Panc1 (cell line): ENCODE results near the gene PARD3. TPM values are rescaled to one million over a fixed set of nuclear protein-coding genes. Genes with fewer than 3 reads are reported as not detected.

Source experiments
- ATAC-seq: fragments of 200-7000 bp; cut with Tn5 transposase; 2 replicates; pipeline ENCODE4 v1.9.1; 2020; ENCODE audit warnings: mild to moderate bottlenecking, moderate library complexity
- BruUV-seq: library from RNA; stranded (reverse); fragments of 400-500 nt; replicated peaks from 2 replicates; lab custom pipeline; 2021; lab: Mats Ljungman, UMichigan
- CTCF ChIA-PET: fragments of 300-600 bp; sonication (Branson Sonifier 250); formaldehyde crosslinking; loops from one replicate; lab custom pipeline; 2022; ENCODE audit warnings: antibody characterized with exemption; lab: Charles Lee
- POLR2A ChIA-PET: fragments of 300-600 bp; sonication (Branson Sonifier 250); formaldehyde crosslinking; loops from one replicate; lab custom pipeline; 2022; ENCODE audit warnings: antibody characterized with exemption; lab: Charles Lee
- DNase-seq: peaks from one replicate; pipeline ENCODE4 v3.0.0-alpha.2; 2010; ENCODE audit warnings: low read depth, low spot score
- H3K27ac ChIP-seq: 2 replicates; pipeline ENCODE4 v1.5.1; 2011; ENCODE audit warnings: mild to moderate bottlenecking, low read length, inconsistent platforms
- H3K27me3 ChIP-seq: fragments of 200-500 bp; sonication (Bioruptor generic); 2 replicates; pipeline ENCODE4 v1.6.0; 2014; ENCODE audit warnings: low read length, inconsistent platforms; ENCODE audit not compliant: control insufficient read depth, insufficient read depth
- H3K36me3 ChIP-seq: fragments of 200-500 bp; sonication (Bioruptor generic); 2 replicates; pipeline ENCODE4 v1.5.1; 2014; ENCODE audit warnings: inconsistent platforms, mild to moderate bottlenecking, low read length, moderate library complexity; ENCODE audit not compliant: control insufficient read depth, insufficient read depth
- H3K4me1 ChIP-seq: 2 replicates; pipeline ENCODE4 v1.5.1; 2011; ENCODE audit warnings: inconsistent platforms, mild to moderate bottlenecking, low read length, moderate library complexity; ENCODE audit not compliant: control insufficient read depth, insufficient read depth
- H3K4me3 ChIP-seq, 2 experiments: 2 replicates each; pipeline ENCODE4 v1.5.1; 2011 to 2012; ENCODE audit warnings: low read depth in 2 of 2, low read length in 2 of 2, mild to moderate bottlenecking in 2 of 2, inconsistent platforms in 1 of 2, moderate library complexity in 1 of 2
- H3K9me3 ChIP-seq: fragments of 200-500 bp; sonication (Bioruptor generic); 2 replicates; pipeline ENCODE4 v1.5.1; 2014; ENCODE audit warnings: low read depth, mild to moderate bottlenecking, inconsistent platforms, low read length, moderate library complexity; ENCODE audit not compliant: control insufficient read depth, insufficient read depth
- CTCF ChIP-seq: fragments of 450-650 bp; IDR thresholded peaks from 2 replicates; pipeline ENCODE4 v1.5.1; 2017; ENCODE audit warnings: mild to moderate bottlenecking
- POLR2AphosphoS5 ChIP-seq: IDR thresholded peaks from 2 replicates; pipeline ENCODE4 v1.6.1; 2012; ENCODE audit warnings: mild to moderate bottlenecking, low read depth, low read length, moderate library complexity
- REST ChIP-seq, 2 experiments: IDR thresholded peaks; 2 replicates each; pipeline ENCODE4 v1.6.1; 2011 to 2012; ENCODE audit warnings: low read depth in 2 of 2, control low read depth in 1 of 2, low read length in 1 of 2, mild to moderate bottlenecking in 1 of 2, moderate library complexity in 1 of 2; ENCODE audit not compliant: insufficient read depth in 1 of 2
- SIN3A ChIP-seq: IDR thresholded peaks from 2 replicates; pipeline ENCODE4 v1.6.1; 2012; ENCODE audit warnings: low read depth, mild to moderate bottlenecking, low read length, moderate library complexity, borderline replicate concordance; ENCODE audit not compliant: insufficient read depth
- TCF7L2 ChIP-seq: IDR thresholded peaks from 2 replicates; pipeline ENCODE4 v1.6.1; 2011; ENCODE audit warnings: mild to moderate bottlenecking, low read depth, low read length, inconsistent platforms
- in situ Hi-C: cut with HindIII; loops from 2 replicates; pipeline ENCODE4 v1.10.0; 2016; ENCODE audit warnings: low sequenced_read_pairs, low pct_unique_long_range_greater_than_20kb
- intact Hi-C: fragments of 100-400 bp; cut with micrococcal nuclease; formaldehyde crosslinking; loops from one replicate; pipeline ENCODE4 v1.10.0; 2022; ENCODE audit not compliant: unreplicated experiment
- total RNA-seq: library from RNA; stranded (reverse); gene quantifications from one replicate; pipeline ENCODE4 v1.2.1, GENCODE V29; 2021; ENCODE audit not compliant: unreplicated experiment

PARD3 gene
- total RNA-seq, 1 experiment from 2014 or later = 29.8 TPM

- intact Hi-C loops = no loop called here
- CTCF ChIA-PET = no interaction called here
Observed at GRCh38 chr10:34786464-34786863, 28.6 kb downstream of the PARD3 start.

GRCh38 chr10:34781711-34782110, 33.4 kb downstream of the PARD3 start:
- no TSS peak for BruUV-seq
- Histone ChIP-seq H3K36me3 (no peaks in the 10 kb centered on the region), H3K9me3 (no peaks in the 10 kb centered on the region), H3K4me1 (peaks cover 12% of the 10 kb centered on the region), H3K4me3 (no peak overlapping the region), H3K27me3 (no peaks in the 10 kb centered on the region), H3K27ac (no peak overlapping the region)
- DNase-seq (no peak), ATAC-seq (no peak)
- no peak for TF ChIP-seq REST (IDR thresholded peaks at IDR 0.05; ENCODE audit: insufficient read depth in 1 of 2, low read depth in 2 of 2, low read length in 1 of 2)
- no peak for TF ChIP-seq TCF7L2
- TF ChIP-seq CTCF = no peak
- no peak for TF ChIP-seq SIN3A
- TF ChIP-seq POLR2AphosphoS5 = no peak
- intact Hi-C loops (no loop called here), in situ Hi-C loops (no loop called here)
- ChIA-PET CTCF (no interaction called here), POLR2A (no interaction called here)

More at GRCh38 chr10:34786464-34786863, 28.6 kb downstream of the PARD3 start:
- H3K9me3 ChIP-seq = no peaks in the 10 kb centered on the region
- no peaks in the 10 kb centered on the region for H3K27me3 ChIP-seq
- ATAC-seq (no peak), DNase-seq (no peak)
- peaks cover 10% of the 10 kb centered on the region for H3K4me1 ChIP-seq
- POLR2A ChIA-PET = interaction anchor here (0.6 kb wide), 1 partner anchor 72 kb away, joined by 3 read pairs; no protein-coding TSS in a partner anchor
- in situ Hi-C loops = no loop called here
- no peak for TF ChIP-seq SIN3A
- no peak for TF ChIP-seq POLR2AphosphoS5
- no peak for TF ChIP-seq CTCF
- no peak for TF ChIP-seq REST (IDR thresholded peaks at IDR 0.05; ENCODE audit: insufficient read depth in 1 of 2, low read depth in 2 of 2, low read length in 1 of 2)
- TF ChIP-seq TCF7L2 = no peak
- BruUV-seq = no TSS peak
- H3K36me3 ChIP-seq = no peaks in the 10 kb centered on the region
- H3K4me3 ChIP-seq = no peak overlapping the region
- no peak overlapping the region for H3K27ac ChIP-seq
